HCT116 (cell line): Measurements from ENCODE around the gene SPAM1. TPM values are rescaled to one million over a fixed set of nuclear protein-coding genes. Genes with fewer than 3 reads are reported as not detected.

Experiments
- ATAC-seq: fragments of 200-7000 bp; cut with Tn5 transposase; 2 replicates; pipeline ENCODE4 v1.9.1; 2020; ENCODE audit warnings: mild to moderate bottlenecking, moderate library complexity
- BruUV-seq: library from RNA; stranded (reverse); fragments of 400-500 nt; replicated peaks from 2 replicates; lab custom pipeline; 2021; lab: Mats Ljungman, UMichigan
- CTCF ChIA-PET: fragments of 300-600 bp; sonication (Branson Sonifier 250); formaldehyde crosslinking; loops from one replicate; lab custom pipeline; 2021; ENCODE audit warnings: antibody characterized with exemption; lab: Charles Lee
- POLR2A ChIA-PET: fragments of 300-600, 350-600 bp; sonication (Branson Sonifier 250); formaldehyde crosslinking; loops from one replicate; lab custom pipeline; 2021; ENCODE audit warnings: antibody characterized with exemption; lab: Charles Lee
- RAD21 ChIA-PET, 2 experiments: fragments of 300-600 bp; sonication (Branson Sonifier 250); formaldehyde crosslinking; loops; one replicate each; lab custom pipeline; 2023; ENCODE audit warnings: low total read pairs in 2 of 2; ENCODE audit not compliant: uncharacterized antibody in 2 of 2, unreplicated experiment in 2 of 2, low non-redundant PET in 1 of 2; lab: Charles Lee
- DNase-seq: peaks from one replicate; pipeline ENCODE4 v3.0.0-alpha.2; 2010; ENCODE audit warnings: low read depth, low spot score
- H2AFZ ChIP-seq: fragments of 200-600 bp; shearing (Covaris generic), sonication (generic); 2 replicates; pipeline ENCODE4 v1.6.1; 2017; ENCODE audit warnings: low read depth, mixed run types, mixed read lengths, antibody characterized with exemption, low read length; ENCODE audit not compliant: poor library complexity, severe bottlenecking
- H3K27ac ChIP-seq: 2 replicates; pipeline ENCODE4 v1.5.1; 2012; ENCODE audit warnings: low read depth, low read length
- H3K27me3 ChIP-seq: fragments of 200-600 bp; sonication (generic); 2 replicates; pipeline ENCODE4 v1.6.1; 2016; ENCODE audit warnings: mixed run types, low read length, mixed read lengths; ENCODE audit not compliant: insufficient read depth
- H3K36me3 ChIP-seq, 2 experiments: fragments of 200-500 bp in 1 of 2; fragments of 200-600 bp in 1 of 2; sonication (Bioruptor generic) in 1 of 2; sonication (generic) in 1 of 2; 2 replicates each; pipeline versions ENCODE4 v1.5.1 to v1.6.1; 2014 to 2016; ENCODE audit warnings: low read length in 2 of 2, inconsistent platforms in 1 of 2, mixed read lengths in 1 of 2, mixed run types in 1 of 2; ENCODE audit not compliant: insufficient read depth in 2 of 2, control insufficient read depth in 1 of 2
- H3K4me1 ChIP-seq, 2 experiments: fragments of 200-600 bp in 1 of 2; sonication (generic) in 1 of 2; 2 replicates each; pipeline versions ENCODE4 v1.5.1 to v1.6.1; 2012 to 2017; ENCODE audit warnings: low read length in 2 of 2, inconsistent platforms in 1 of 2, mild to moderate bottlenecking in 1 of 2, mixed read lengths in 1 of 2, mixed run types in 1 of 2, moderate library complexity in 1 of 2; ENCODE audit not compliant: insufficient read depth in 2 of 2, control insufficient read depth in 1 of 2
- H3K4me2 ChIP-seq: fragments of 200-600 bp; sonication (generic); 2 replicates; pipeline ENCODE4 v1.6.1; 2017; ENCODE audit warnings: mixed run types, low read length, mixed read lengths
- H3K4me3 ChIP-seq, 2 experiments: fragments of 200-600 bp in 1 of 2; sonication (generic) in 1 of 2; replicated peaks in 1 of 2; 2 replicates each; pipeline ENCODE4 v1.5.1; 2011 to 2016; ENCODE audit warnings: low read length in 2 of 2, control low read depth in 1 of 2, low read depth in 1 of 2, mild to moderate bottlenecking in 1 of 2, mixed read lengths in 1 of 2, mixed run types in 1 of 2
- H3K79me2 ChIP-seq: fragments of 200-600 bp; sonication (generic); 2 replicates; pipeline ENCODE4 v1.6.1; 2017; ENCODE audit warnings: mild to moderate bottlenecking, mixed run types, low read length, moderate library complexity, mixed read lengths; ENCODE audit not compliant: insufficient read depth
- H3K9ac ChIP-seq: fragments of 200-600 bp; sonication (generic); 2 replicates; pipeline ENCODE4 v1.6.1; 2016; ENCODE audit warnings: low read length, mixed read lengths
- H3K9me2 ChIP-seq: fragments of 200-600 bp; sonication (generic), shearing (Covaris generic); 2 replicates; pipeline ENCODE4 v1.6.1; 2017; ENCODE audit warnings: mixed run types, mild to moderate bottlenecking, moderate library complexity; ENCODE audit not compliant: insufficient read depth
- H3K9me3 ChIP-seq, 2 experiments: fragments of 200-500 bp in 1 of 2; fragments of 200-600 bp in 1 of 2; sonication (Bioruptor generic) in 1 of 2; sonication (generic) in 1 of 2; 2 replicates each; pipeline ENCODE4 v1.6.1; 2014 to 2017; ENCODE audit warnings: low read length in 2 of 2, mixed read lengths in 2 of 2, inconsistent platforms in 1 of 2, low read depth in 1 of 2, mild to moderate bottlenecking in 1 of 2, mixed run types in 1 of 2, moderate library complexity in 1 of 2; ENCODE audit not compliant: control insufficient read depth in 1 of 2, insufficient read depth in 1 of 2
- H4K20me1 ChIP-seq: fragments of 200-600 bp; sonication (generic), shearing (Covaris generic); 2 replicates; pipeline ENCODE4 v1.6.1; 2017; ENCODE audit warnings: mixed run types, mild to moderate bottlenecking, moderate library complexity; ENCODE audit not compliant: insufficient read depth
- CBX3 ChIP-seq: IDR thresholded peaks from 2 replicates; pipeline ENCODE4 v1.6.1; 2012; ENCODE audit warnings: low read depth
- CEBPB ChIP-seq: IDR thresholded peaks from 2 replicates; pipeline ENCODE4 v1.6.1; 2012; ENCODE audit warnings: low read depth
- EGR1 ChIP-seq: IDR thresholded peaks from 2 replicates; pipeline ENCODE4 v1.6.1; 2012; ENCODE audit warnings: low read depth
- FOSL1 ChIP-seq: IDR thresholded peaks from 2 replicates; pipeline ENCODE4 v1.6.1; 2012; ENCODE audit warnings: low read depth
- JUND ChIP-seq: IDR thresholded peaks from 2 replicates; pipeline ENCODE4 v1.6.1; 2012
- POLR2AphosphoS5 ChIP-seq: IDR thresholded peaks from 2 replicates; pipeline ENCODE4 v1.6.1; 2011; ENCODE audit warnings: mild to moderate bottlenecking, low read depth, low read length, moderate library complexity
- RAD21 ChIP-seq: IDR thresholded peaks from 2 replicates; pipeline ENCODE4 v1.6.1; 2012; ENCODE audit warnings: low read depth, mild to moderate bottlenecking
- SP1 ChIP-seq: IDR thresholded peaks from 2 replicates; pipeline ENCODE4 v1.6.1; 2012; ENCODE audit warnings: low read depth
- SRF ChIP-seq: IDR thresholded peaks from 2 replicates; pipeline ENCODE4 v1.6.1; 2012; ENCODE audit warnings: low read depth
- ZFX ChIP-seq: fragments of 450-650 bp; IDR thresholded peaks from 2 replicates; pipeline ENCODE4 v1.6.1; 2017
- intact Hi-C: fragments of 100-400 bp; cut with micrococcal nuclease; formaldehyde crosslinking; loops from 2 replicates; pipeline ENCODE4 v1.10.0; 2022
- total RNA-seq: library from RNA; stranded (reverse); gene quantifications from one replicate; pipeline ENCODE4 v1.2.1, GENCODE V29; 2021; ENCODE audit not compliant: unreplicated experiment
- TF ChIP-seq, protein P1 (sequence below): IDR thresholded peaks from 2 replicates; pipeline ENCODE4 v1.6.1; 2012; ENCODE audit warnings: low read depth
- TF ChIP-seq, protein P2 (sequence below): IDR thresholded peaks from 2 replicates; pipeline ENCODE4 v1.6.1; 2012
- TF ChIP-seq, protein P3 (sequence below): IDR thresholded peaks from 2 replicates; pipeline ENCODE4 v1.6.1; 2011; ENCODE audit warnings: mild to moderate bottlenecking, low read length, moderate library complexity; ENCODE audit not compliant: insufficient replicate concordance; ENCODE audit errors: extremely low read depth

Gene SPAM1
- total RNA-seq, 1 experiment from 2014 or later = not detected

DNA sequence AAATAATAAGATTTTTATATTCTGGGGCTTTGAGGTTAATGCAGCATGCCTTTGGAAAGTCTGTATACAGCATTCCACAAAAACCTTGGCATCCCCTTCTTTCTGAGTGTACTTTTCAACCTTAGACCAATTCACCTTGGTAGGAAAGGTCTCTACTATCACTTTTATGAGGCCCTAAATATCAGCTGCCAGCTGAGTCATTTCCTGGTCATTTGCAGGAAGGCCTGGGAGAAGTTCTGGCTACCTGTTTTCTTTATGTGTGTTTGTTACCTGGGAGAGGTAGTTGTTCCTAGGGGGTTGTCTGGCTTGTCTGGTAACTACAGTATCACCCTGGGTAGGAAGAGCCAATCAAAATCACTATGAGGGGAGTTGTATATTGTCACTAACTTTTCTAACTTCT, 4.1 kb downstream of the SPAM1 start:
- RAD21 ChIA-PET = no interaction called here
- CTCF ChIA-PET = no interaction called here
- POLR2A ChIA-PET = no interaction called here
- no peak overlapping the region for H3K27ac ChIP-seq
- H4K20me1 ChIP-seq = no peaks in the 10 kb centered on the region
- no peaks in the 10 kb centered on the region for H3K9me2 ChIP-seq
- peak; percentile 69; the same call in 1 of the 2 replicates for TF ChIP-seq CBX3
- TF ChIP-seq, protein P1, sequence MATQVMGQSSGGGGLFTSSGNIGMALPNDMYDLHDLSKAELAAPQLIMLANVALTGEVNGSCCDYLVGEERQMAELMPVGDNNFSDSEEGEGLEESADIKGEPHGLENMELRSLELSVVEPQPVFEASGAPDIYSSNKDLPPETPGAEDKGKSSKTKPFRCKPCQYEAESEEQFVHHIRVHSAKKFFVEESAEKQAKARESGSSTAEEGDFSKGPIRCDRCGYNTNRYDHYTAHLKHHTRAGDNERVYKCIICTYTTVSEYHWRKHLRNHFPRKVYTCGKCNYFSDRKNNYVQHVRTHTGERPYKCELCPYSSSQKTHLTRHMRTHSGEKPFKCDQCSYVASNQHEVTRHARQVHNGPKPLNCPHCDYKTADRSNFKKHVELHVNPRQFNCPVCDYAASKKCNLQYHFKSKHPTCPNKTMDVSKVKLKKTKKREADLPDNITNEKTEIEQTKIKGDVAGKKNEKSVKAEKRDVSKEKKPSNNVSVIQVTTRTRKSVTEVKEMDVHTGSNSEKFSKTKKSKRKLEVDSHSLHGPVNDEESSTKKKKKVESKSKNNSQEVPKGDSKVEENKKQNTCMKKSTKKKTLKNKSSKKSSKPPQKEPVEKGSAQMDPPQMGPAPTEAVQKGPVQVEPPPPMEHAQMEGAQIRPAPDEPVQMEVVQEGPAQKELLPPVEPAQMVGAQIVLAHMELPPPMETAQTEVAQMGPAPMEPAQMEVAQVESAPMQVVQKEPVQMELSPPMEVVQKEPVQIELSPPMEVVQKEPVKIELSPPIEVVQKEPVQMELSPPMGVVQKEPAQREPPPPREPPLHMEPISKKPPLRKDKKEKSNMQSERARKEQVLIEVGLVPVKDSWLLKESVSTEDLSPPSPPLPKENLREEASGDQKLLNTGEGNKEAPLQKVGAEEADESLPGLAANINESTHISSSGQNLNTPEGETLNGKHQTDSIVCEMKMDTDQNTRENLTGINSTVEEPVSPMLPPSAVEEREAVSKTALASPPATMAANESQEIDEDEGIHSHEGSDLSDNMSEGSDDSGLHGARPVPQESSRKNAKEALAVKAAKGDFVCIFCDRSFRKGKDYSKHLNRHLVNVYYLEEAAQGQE = no peak
- TF ChIP-seq FOSL1 = peak; percentile 91
- TF ChIP-seq, protein P2, sequence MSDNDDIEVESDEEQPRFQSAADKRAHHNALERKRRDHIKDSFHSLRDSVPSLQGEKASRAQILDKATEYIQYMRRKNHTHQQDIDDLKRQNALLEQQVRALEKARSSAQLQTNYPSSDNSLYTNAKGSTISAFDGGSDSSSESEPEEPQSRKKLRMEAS = peak; percentile 38; the same call in 1 of the 2 replicates
- peak; percentile 43; the same call in 1 of the 2 replicates for TF ChIP-seq POLR2AphosphoS5
- no peak for TF ChIP-seq RAD21
- no peak for TF ChIP-seq EGR1
- TF ChIP-seq SP1 = peak; percentile 66
- no peak for TF ChIP-seq SRF
- TF ChIP-seq ZFX = no peak
- TF ChIP-seq, protein P3, sequence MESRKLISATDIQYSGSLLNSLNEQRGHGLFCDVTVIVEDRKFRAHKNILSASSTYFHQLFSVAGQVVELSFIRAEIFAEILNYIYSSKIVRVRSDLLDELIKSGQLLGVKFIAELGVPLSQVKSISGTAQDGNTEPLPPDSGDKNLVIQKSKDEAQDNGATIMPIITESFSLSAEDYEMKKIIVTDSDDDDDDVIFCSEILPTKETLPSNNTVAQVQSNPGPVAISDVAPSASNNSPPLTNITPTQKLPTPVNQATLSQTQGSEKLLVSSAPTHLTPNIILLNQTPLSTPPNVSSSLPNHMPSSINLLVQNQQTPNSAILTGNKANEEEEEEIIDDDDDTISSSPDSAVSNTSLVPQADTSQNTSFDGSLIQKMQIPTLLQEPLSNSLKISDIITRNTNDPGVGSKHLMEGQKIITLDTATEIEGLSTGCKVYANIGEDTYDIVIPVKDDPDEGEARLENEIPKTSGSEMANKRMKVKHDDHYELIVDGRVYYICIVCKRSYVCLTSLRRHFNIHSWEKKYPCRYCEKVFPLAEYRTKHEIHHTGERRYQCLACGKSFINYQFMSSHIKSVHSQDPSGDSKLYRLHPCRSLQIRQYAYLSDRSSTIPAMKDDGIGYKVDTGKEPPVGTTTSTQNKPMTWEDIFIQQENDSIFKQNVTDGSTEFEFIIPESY = peak; percentile 31
- peak; percentile 87 for TF ChIP-seq JUND
- TF ChIP-seq CEBPB = 0 out of 2 replicates have a peak, but pooled peaks have one; percentile 10
- peak; percentile 90 for ATAC-seq
- peak overlapping the region; percentile 63 for H2AFZ ChIP-seq
- H3K4me2 ChIP-seq = peak overlapping the region; percentile 56
- H3K9me3 ChIP-seq = no peaks in the 10 kb centered on the region
- H3K79me2 ChIP-seq = no peaks in the 10 kb centered on the region
- H3K9ac ChIP-seq = no peak overlapping the region
- no peaks in the 10 kb centered on the region for H3K27me3 ChIP-seq
- peak; percentile 58 for DNase-seq
- no peaks in the 10 kb centered on the region for H3K36me3 ChIP-seq
- no peak overlapping the region; a peak in 1 of 4 replicates for H3K4me3 ChIP-seq
- peaks cover 6 to 15% of the 10 kb centered on the region in 2 experiments; a peak in 3 of 4 replicates for H3K4me1 ChIP-seq
- no TSS peak for BruUV-seq
- intact Hi-C loops = no loop called here
